Fibroblast of lung (primary cell): ENCODE results near the gene STX5.
"Not testable (repeated sequence)": the region's sequence is repeated elsewhere in the genome, so short reads cannot be mapped to it uniquely, and the experiment has no call there.

Experiments
- CTCF ChIP-seq, 2 donors: IDR thresholded peaks in 1 of 2; conservative IDR thresholded peaks in 1 of 2; 1 replicate in 1 of 2; 2 replicates in 1 of 2; pipeline ENCODE4 v1.5.1; 2011 to 2012; ENCODE audit warnings: low read length in 2 of 2, control low read depth in 1 of 2, inconsistent platforms in 1 of 2, low read depth in 1 of 2, mild to moderate bottlenecking in 1 of 2
- EZH2 ChIP-seq: IDR thresholded peaks from 2 replicates; pipeline ENCODE4 v1.5.1; 2012; ENCODE audit warnings: low read length, control low read depth, mild to moderate bottlenecking; ENCODE audit errors: missing control alignments

- not testable (repeated sequence) for TF ChIP-seq CTCF (conservative IDR thresholded peaks at IDR 0.05 in 1 of 2, IDR thresholded peaks at IDR 0.05 in 1 of 2; ENCODE audit: low read depth in 1 of 2, low read length in 2 of 2); EZH2
These were observed 9.0 kb upstream of the STX5 start for GRCh38 chr11:62840721-62841360.
